Esophagus muscularis mucosa (tissue), 4 donors: ENCODE measurements around the gene ZNFX1.

ENCODE experiments used
- CTCF ChIP-seq, 3 experiments: fragments of 200-600 bp in 2 of 3; fragments of 450-650 bp in 1 of 3; sonication (generic) in 2 of 3; IDR thresholded peaks; one replicate each; pipeline ENCODE4 v1.5.1; 2017 to 2019; ENCODE audit warnings: antibody characterized with exemption in 3 of 3, mild to moderate bottlenecking in 2 of 3, moderate library complexity in 1 of 3
- EP300 ChIP-seq: sonication (generic); formaldehyde crosslinking; IDR thresholded peaks from one replicate; pipeline ENCODE4 v1.6.1; 2017; ENCODE audit warnings: antibody characterized with exemption
- POLR2A ChIP-seq: fragments of 450-650 bp; IDR thresholded peaks from one replicate; pipeline ENCODE4 v1.6.1; 2017; ENCODE audit warnings: antibody characterized with exemption, moderate library complexity, mild to moderate bottlenecking, low read depth
- POLR2AphosphoS5 ChIP-seq, 2 donors: sonication (generic); formaldehyde crosslinking; IDR thresholded peaks; one replicate each; pipeline ENCODE4 v1.6.1; 2017; ENCODE audit warnings: antibody characterized with exemption in 2 of 2

DNA sequence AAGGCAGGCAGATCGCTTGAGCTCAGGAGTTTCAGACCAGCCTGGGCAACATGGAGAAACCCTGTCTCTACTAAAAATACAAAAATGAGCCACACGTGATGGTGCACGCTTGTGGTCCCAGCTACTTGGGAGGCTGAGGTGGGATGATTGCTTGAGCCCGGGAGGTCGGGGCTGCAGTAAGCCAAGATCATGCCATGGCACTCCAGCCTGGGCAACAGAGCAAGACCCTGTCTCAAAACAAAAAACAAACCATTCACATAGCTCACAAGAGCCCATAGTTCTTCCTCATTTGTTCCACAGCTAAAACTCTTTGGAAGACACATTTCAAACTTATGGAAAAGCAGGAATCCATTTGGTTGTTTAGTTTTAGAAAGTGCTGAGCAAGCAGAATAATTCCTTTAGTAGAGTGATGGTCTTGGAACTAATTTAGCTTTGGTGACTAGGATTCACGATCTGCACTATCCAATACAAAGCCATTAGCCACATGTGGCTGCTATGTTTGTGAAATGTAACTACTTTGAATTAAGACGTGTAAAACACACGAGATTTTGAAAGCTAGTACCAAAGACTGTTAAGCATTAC, 4.1 kb downstream of the ZNFX1 start:
- TF ChIP-seq POLR2A (no peak), CTCF (IDR thresholded peaks at IDR 0.05) (no peak), POLR2AphosphoS5 (IDR thresholded peaks at IDR 0.05) (no peak), EP300 (no peak)
